Fibroblast of mammary gland (primary cell): ENCODE data around the gene HERPUD1.

Experiments used
- DNase-seq: peaks from one replicate; pipeline ENCODE4 v3.0.0-alpha.2; 2010; ENCODE audit warnings: low read depth
- H3K4me3 ChIP-seq: 2 replicates; pipeline ENCODE4 v1.5.1; 2011; ENCODE audit warnings: low read depth, mild to moderate bottlenecking, low read length, moderate library complexity; ENCODE audit not compliant: control insufficient read depth
- TF ChIP-seq, protein P1 (sequence below): conservative IDR thresholded peaks from 2 replicates; pipeline ENCODE4 v1.5.1; 2011; ENCODE audit warnings: low read depth, low read length, inconsistent platforms; ENCODE audit not compliant: control insufficient read depth, insufficient read depth

Gene HERPUD1

DNA sequence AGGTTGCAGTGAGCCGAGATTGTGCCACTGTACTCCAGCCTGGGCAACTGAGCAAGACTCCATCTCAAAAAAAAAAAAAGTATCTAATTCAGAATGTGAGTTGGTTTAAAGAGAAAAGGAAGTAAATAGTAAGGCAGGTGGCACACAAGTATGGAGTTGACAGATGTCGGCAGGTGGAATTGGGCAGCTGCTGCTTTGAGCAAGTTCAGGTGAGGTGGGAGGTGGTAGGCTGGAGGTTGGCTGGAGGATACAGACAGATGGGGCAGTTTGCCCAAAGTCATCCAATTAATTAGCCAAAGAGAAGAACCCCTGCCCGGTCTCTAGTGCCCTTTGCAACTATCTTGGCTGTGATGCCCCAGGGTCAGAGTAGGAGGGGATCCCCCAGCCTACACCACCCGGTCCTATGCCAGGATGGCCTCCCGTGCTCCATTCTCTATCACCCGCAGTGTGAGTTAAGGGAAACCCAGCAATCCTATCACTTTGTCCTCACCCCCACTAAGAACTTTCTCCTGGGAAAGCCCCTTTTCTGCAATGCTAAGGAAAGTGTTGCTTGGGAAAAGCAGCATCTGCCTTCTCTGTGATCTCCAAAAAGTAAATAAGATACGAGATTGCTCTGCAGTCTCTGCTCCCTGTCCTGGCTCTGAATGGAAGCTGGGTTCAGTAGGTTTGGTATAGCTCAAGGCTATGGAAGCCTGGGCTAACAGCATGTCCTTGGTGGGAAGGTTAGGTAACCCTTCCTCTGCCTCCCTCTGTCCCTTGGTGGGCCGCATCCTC lies 34.7 kb upstream of the HERPUD1 start:
- DNase-seq: no peak
- H3K4me3 ChIP-seq: no peak overlapping the region
- TF ChIP-seq, protein P1, sequence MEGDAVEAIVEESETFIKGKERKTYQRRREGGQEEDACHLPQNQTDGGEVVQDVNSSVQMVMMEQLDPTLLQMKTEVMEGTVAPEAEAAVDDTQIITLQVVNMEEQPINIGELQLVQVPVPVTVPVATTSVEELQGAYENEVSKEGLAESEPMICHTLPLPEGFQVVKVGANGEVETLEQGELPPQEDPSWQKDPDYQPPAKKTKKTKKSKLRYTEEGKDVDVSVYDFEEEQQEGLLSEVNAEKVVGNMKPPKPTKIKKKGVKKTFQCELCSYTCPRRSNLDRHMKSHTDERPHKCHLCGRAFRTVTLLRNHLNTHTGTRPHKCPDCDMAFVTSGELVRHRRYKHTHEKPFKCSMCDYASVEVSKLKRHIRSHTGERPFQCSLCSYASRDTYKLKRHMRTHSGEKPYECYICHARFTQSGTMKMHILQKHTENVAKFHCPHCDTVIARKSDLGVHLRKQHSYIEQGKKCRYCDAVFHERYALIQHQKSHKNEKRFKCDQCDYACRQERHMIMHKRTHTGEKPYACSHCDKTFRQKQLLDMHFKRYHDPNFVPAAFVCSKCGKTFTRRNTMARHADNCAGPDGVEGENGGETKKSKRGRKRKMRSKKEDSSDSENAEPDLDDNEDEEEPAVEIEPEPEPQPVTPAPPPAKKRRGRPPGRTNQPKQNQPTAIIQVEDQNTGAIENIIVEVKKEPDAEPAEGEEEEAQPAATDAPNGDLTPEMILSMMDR: no peak

DNA sequence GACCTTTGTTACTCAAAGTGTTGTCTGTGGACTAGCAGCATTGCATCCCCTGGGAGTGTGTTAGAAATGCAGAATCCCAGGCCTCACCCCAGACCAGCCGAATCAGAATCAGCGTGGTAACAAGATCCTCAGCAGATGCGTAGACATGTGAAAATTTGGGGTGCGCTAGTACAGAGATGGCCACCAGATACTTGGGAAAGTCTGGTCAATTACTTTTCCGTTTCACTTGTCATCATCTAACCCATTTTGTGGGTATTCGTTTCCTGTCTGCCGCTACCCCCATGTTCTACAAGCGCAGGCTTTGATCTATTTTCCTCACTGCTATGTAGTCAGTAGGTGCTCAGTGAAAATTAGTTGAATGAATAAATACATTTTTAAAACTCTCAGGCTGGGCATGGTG lies 33.1 kb upstream of the HERPUD1 start:
- no peak for DNase-seq
- H3K4me3 ChIP-seq: no peak overlapping the region
- TF ChIP-seq, protein P1: no peak

DNA sequence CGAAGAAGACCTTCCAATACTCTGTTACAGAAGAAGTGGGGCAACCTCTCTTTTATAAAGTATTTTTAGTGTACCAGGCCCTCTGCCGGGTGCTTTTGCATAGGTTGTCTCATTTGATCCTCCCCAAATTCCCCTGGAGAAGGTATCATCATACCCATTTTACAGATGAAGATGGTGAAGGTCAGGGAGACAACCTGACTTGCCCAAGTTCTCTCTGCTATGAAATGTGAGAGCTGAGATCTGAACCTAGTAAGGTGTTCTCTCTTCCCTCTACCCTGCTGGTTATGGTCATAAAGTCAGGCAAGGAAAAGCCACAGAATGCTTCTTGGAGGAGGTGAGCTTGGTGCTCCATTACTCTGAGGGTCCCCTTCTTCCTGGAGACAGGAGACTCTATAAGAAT lies 28.1 kb upstream of the HERPUD1 start:
- H3K4me3 ChIP-seq: no peak overlapping the region
- TF ChIP-seq, protein P1: no peak
- DNase-seq: no peak

DNA sequence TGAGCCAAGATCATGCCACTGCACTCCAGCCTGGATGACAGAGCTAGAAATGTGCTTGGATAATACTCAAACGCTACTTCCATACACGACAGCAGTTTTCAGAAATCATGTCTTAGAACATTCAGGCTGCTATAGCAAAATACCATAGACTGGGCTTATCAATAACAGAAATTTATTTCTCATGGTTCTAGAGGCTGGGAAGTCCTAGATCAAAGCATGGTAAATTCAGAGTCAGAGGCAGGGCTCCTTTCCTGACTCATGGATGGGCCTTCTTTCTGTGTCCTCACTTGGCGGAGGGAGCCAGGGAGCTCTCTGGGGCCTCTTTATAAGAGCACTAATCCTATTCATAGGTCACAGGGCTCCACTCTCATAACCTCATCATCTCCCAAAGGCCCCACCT lies 24.5 kb upstream of the HERPUD1 start:
- H3K4me3 ChIP-seq: no peak overlapping the region
- TF ChIP-seq, protein P1: no peak
- no peak for DNase-seq

DNA sequence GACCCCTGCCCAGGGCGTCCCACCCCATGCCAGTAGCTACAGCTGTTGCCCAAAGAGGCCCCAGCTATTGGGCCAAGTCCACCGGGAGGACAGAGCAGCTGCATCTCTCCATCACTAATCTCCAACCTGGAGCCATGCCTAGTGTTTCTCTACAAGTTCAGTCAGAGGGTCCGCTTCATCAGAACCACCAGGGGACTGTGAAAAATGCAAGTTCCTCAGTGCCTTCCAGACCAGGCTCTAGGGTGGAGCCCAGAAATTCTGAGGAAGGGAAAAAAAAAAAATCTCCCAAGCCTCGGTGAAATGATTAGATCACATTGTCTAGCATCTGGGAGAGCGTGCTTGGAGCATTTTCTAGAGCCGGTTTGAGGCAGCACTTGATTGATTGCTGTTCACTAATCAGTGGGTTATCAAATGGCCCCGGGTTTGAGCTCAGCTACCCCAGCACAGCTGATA lies 22.4 kb upstream of the HERPUD1 start:
- no peak for DNase-seq
- H3K4me3 ChIP-seq: no peak overlapping the region
- TF ChIP-seq, protein P1: no peak

DNA sequence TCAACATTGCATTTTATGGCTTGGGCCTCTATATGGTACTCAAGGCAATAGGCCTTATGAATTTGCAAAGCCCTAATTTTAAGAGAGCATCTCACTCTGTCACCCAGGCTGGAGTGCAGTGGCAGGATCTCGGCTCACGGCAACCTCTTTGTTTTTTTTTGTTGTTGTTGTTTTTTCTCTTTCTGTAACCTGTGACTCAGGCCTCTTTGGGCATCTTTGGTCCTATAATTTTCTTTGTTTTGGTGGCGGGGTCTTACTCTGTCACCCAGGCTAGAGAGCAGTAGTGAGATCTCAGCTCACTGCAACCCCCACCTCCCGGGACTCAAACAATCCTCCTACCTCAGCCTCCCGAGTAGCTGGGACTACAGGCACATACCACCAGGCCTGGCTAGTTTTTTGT lies 21.8 kb upstream of the HERPUD1 start:
- DNase-seq: no peak
- no peak overlapping the region for H3K4me3 ChIP-seq
- TF ChIP-seq, protein P1: no peak
